Renal pelvis (tissue), 4 donors: ENCODE results near the gene LIPN. TPM values are rescaled to one million over a fixed set of nuclear protein-coding genes. Genes with fewer than 3 reads are reported as not detected.

Source experiments
- DNase-seq: peaks from one replicate; pipeline ENCODE4 v3.0.0-alpha.2; 2013
- polyA plus RNA-seq, 3 donors: library from polyadenylated mRNA; unstranded; fragments of 120-200 nt; gene quantifications; one replicate each; pipeline ENCODE4 v1.2.1, GENCODE V29; 2013; ENCODE audit not compliant: insufficient read length in 3 of 3

The LIPN gene
- polyA plus RNA-seq, 3 donors, result not detected

- no peak for DNase-seq
Observed at GRCh38 chr10:88826388-88826787, 66.6 kb downstream of the LIPN start.

- no peak for DNase-seq
Observed at GRCh38 chr10:88827671-88828070, 67.9 kb downstream of the LIPN start.

GRCh38 chr10:88828310-88828709 is 68.5 kb downstream of the LIPN start:
- DNase-seq, result no peak

Other genes with a start within 250 kb of the LIPN start
- gene RNLS, start 176.7 kb upstream of the LIPN start, polyA plus RNA-seq, result 10 to 100 TPM; 16.8 to 18.4 (median 16.9) TPM
- under 1 TPM; 0.10 to 0.40 (median 0.23) TPM for gene LIPJ, start 173.3 kb upstream of the LIPN start, polyA plus RNA-seq
- under 1 TPM in 2 of 3 donors, not detected in 1; 0.20 to 0.35 TPM for gene LIPF, start 95.6 kb upstream of the LIPN start, polyA plus RNA-seq
- not detected for gene LIPK, start 53.8 kb upstream of the LIPN start, polyA plus RNA-seq
- not detected for gene LIPM, start 42.7 kb downstream of the LIPN start, polyA plus RNA-seq
- under 1 TPM; 0.28 to 0.41 (median 0.29) TPM for gene ANKRD22, start 91.8 kb downstream of the LIPN start, polyA plus RNA-seq
- gene STAMBPL1, start 120.2 kb downstream of the LIPN start, polyA plus RNA-seq, result 1 to 10 TPM; 1.4 to 2.0 (median 1.5) TPM
- 100 to 1,000 TPM; 106 to 188 (median 146) TPM for gene ACTA2, start 192.8 kb downstream of the LIPN start, polyA plus RNA-seq
- gene FAS, start 230.8 kb downstream of the LIPN start, polyA plus RNA-seq, result 1 to 10 TPM; 9.3 to 9.7 (median 9.5) TPM